ENCODE measurements around the gene MMP7. TPM values are rescaled to one million over a fixed set of nuclear protein-coding genes. Genes with fewer than 3 reads are reported as not detected.

MMP7 gene
- total and polyA plus RNA-seq, 2 donors (not counting 3 experiments of a cell fraction or from before 2014, with no cell fraction given) = 0.65 TPM; not detected in 1

- Histone ChIP-seq H3K27me3 (ENCODE audit: control insufficient read depth in 2 of 2, insufficient read depth in 2 of 2, low read length in 2 of 2) (peaks cover 0 to 2% of the 10 kb centered on the region in 2 experiments), H3K79me2 (ENCODE audit: control insufficient read depth, insufficient read depth, low read length) (no peaks in the 10 kb centered on the region), H3K4me2 (ENCODE audit: insufficient read depth, low read length) (no peak overlapping the region), H3K27ac (ENCODE audit: insufficient read depth, low read depth, low read length) (no peak overlapping the region), H4K20me1 (replicated peaks; ENCODE audit: control insufficient read depth, extremely low read depth, insufficient read depth, low read length) (no peaks in the 10 kb centered on the region), H3K9me3 (replicated peaks; ENCODE audit: control insufficient read depth, insufficient read depth, low read length) (no peaks in the 10 kb centered on the region), H2AFZ (ENCODE audit: low read depth, low read length) (no peak overlapping the region), H3K4me3 (replicated peaks in 1 of 3; ENCODE audit: insufficient read depth in 1 of 3, low read depth in 1 of 3, low read length in 3 of 3) (no peak overlapping the region), H3K9ac (replicated peaks; ENCODE audit: extremely low read depth, insufficient read depth, low read length) (no peak overlapping the region), H3K36me3 (ENCODE audit: control insufficient read depth in 2 of 2, extremely low read depth in 1 of 2, insufficient read depth in 2 of 2, low read length in 2 of 2) (no peaks in the 10 kb centered on the region), H3K4me1 (ENCODE audit: control insufficient read depth, extremely low read depth, insufficient read depth, low read length) (peaks cover 3% of the 10 kb centered on the region), H3K9me1 (replicated peaks; ENCODE audit: control insufficient read depth, extremely low read depth, insufficient read depth, low read length) (no peaks in the 10 kb centered on the region)
- no peak for TF ChIP-seq GATA2 (IDR thresholded peaks at IDR 0.05; ENCODE audit: insufficient read depth, insufficient read length, low read depth, low read length)
- TF ChIP-seq CTCF (IDR thresholded peaks at IDR 0.05; ENCODE audit: extremely low read depth in 1 of 2, insufficient read depth in 1 of 2, low read depth in 1 of 2, low read length in 2 of 2) = no peak
- no peak for TF ChIP-seq JUN (IDR thresholded peaks at IDR 0.05; ENCODE audit: borderline replicate concordance, insufficient read depth, insufficient read length, low read depth)
- no peak for TF ChIP-seq MAX (IDR thresholded peaks at IDR 0.05; ENCODE audit: insufficient read depth, insufficient read length)
- no peak for TF ChIP-seq POLR2AphosphoS5 (IDR thresholded peaks at IDR 0.05; ENCODE audit: insufficient read depth, low read depth, low read length)
- TF ChIP-seq FOS (IDR thresholded peaks at IDR 0.05; ENCODE audit: borderline replicate concordance, insufficient read depth, low read length) = no peak
- TF ChIP-seq POLR2A (IDR thresholded peaks at IDR 0.05; ENCODE audit: low read depth, low read length) = no peak
- TF ChIP-seq MYC (IDR thresholded peaks at IDR 0.05; ENCODE audit: low read depth, low read length) = no peak
- TF ChIP-seq EZH2 (IDR thresholded peaks at IDR 0.05; ENCODE audit: borderline replicate concordance, low read depth, low read length, severe bottlenecking) = no peak
- no TSS peak for BruUV-seq (replicated peaks)
- intact Hi-C loops (cut with micrococcal nuclease) (no loop called here), dilution Hi-C loops (cut with MboI; ENCODE audit: extremely low pct_ligation_motif_present, low sequenced_read_pairs) (no loop called here)
- peak; percentile 67 for FAIRE-seq
- ChIA-PET POLR2A (no interaction called here), CTCF (interaction anchor here (1.0 to 3.5 kb wide), 10 partner anchors 15 to 167 kb away, joined by 3 to 25 read pairs (median 8); no protein-coding TSS in a partner anchor)
- no peak for DNase-seq (ENCODE audit: low read depth, low spot score)
Observed at GRCh38 chr11:102499931-102500330, 30.6 kb downstream of the MMP7 start.
